SH-SY5Y (cell line): ENCODE data around the gene CISH.

Source experiments
- GATA2 ChIP-seq: IDR thresholded peaks from 2 replicates; pipeline ENCODE4 v1.6.1; 2011; ENCODE audit warnings: mild to moderate bottlenecking, low read depth, low read length
- GATA3 ChIP-seq: IDR thresholded peaks from 2 replicates; pipeline ENCODE4 v1.6.1; 2011; ENCODE audit warnings: low read depth, mild to moderate bottlenecking, low read length, moderate library complexity

DNA sequence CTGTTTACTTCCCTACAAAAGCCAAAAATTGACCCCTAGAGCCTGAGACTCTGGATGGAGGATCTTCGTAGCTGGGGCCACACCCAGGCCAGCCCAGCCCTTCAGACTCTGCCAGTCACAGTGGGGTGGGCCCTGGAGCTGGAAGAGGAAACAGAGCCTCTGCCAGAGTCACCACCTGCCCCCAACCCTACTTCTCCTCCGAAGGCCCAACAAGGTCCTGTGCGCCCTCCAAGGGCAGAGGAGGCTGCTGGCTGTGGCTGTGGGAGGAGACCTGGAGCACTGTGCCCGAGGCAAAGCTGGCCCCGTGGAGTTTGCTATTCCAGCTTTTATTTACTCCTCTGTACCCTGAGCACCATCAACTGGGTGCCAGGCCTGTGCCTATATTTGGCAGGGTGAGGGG lies 19.0 kb downstream of the CISH start:
- no peak for TF ChIP-seq GATA2
- no peak for TF ChIP-seq GATA3
